HG03066 (cell line): ENCODE measurements around the gene IP6K2.

Source experiments
- ATAC-seq: cut with Tn5 transposase; IDR thresholded peaks from one replicate; pipeline ENCODE4 v1.9.1; 2021; ENCODE audit warnings: low read depth; ENCODE audit not compliant: unreplicated experiment

Gene IP6K2

GRCh38 chr3:48644898-48645760, 71.9 kb downstream of the IP6K2 start:
- no peak for ATAC-seq

- ATAC-seq: no peak
Observed at GRCh38 chr3:48642605-48643004, 74.4 kb downstream of the IP6K2 start.

GRCh38 chr3:48641396-48641795, 75.6 kb downstream of the IP6K2 start:
- no peak for ATAC-seq

DNA sequence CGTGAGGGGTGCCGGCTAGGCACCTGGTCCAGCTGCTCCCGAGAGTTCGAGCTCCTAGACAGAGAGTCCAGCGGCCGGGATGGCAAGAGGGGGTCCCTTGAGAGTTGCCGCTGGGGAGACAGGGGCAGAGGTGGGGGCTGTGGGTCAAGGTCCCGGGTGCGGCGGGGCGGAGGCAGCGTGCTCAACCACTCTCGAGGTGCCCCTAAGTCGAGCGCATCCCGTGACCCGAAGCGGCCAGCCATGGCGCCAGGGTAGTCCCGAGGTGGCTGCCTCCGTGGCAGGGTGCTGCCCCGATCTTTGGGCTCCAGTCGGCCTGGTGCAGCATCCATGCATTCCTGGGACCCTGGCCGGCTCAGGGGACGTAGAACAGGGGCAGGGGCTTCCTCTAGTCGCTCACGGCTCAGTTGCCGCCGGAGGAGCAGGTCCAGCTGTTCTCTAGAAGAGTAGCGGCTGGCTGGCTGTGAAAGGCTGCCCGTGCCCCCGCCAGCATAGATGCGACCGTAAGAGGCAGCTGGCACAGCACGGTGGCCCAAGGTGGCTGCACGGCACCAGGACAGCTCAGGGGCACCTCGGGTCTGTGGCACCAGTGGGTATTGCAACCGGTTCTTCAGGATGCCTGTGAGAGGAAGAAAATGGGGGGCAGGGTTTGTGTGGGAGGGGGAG, 76.9 kb downstream of the IP6K2 start:
- ATAC-seq: no peak
